HUDEP-2 (cell line): ENCODE results near the gene CNIH4.
A peak's percentile ranks its signal among the peaks of the same experiment; 100 is the strongest.
"Not testable (repeated sequence)": the region's sequence is repeated elsewhere in the genome, so short reads cannot be mapped to it uniquely, and the experiment has no call there.

Experiments used
- DNase-seq, 76 experiments: peaks; one replicate each; lab custom pipeline; 2025; ENCODE audit not compliant: unreplicated experiment in 76 of 76; lab: John Stamatoyannopoulos, UW

The CNIH4 gene

DNA sequence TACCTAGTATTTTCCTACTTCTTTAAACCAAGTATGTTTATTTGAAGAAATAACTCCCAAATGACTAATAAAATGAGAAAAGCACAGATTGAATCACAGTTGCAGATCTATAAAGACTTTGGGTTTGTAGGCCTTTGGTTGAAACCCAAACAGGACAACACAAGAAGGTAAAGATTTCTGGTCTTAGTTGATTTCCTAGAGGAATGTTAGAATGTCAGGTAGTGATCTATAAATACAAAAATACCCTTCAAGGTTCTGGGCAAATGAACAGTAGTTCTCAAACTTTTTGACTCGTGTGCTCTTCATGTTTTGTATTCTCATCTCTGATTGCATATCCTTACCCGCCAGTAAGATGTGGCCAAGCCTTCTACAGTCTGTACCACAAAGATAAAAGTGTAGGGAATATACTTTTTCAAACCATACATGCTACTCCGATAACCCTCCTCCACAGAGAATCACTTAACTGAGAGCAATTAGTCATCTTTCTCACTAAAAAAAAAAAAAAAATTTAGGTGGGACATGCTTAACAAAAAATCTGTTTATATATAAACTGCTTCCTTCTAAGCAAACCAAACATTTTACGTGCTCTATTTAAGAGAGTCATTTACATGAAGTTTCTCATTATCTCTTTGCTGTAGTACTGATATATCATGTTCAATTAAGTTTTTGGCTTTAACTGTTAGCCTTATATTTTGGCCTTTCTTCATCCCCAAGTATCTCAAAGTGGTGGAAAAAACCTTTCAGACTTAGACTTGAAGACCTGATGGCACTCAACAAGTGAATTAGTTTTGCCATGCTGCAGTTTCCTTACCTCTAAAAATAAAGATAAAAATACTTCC is 36.0 kb downstream of the CNIH4 start:
- peak in 48 of 76 experiments; percentile 3 to 82 (median 54) for DNase-seq

DNA sequence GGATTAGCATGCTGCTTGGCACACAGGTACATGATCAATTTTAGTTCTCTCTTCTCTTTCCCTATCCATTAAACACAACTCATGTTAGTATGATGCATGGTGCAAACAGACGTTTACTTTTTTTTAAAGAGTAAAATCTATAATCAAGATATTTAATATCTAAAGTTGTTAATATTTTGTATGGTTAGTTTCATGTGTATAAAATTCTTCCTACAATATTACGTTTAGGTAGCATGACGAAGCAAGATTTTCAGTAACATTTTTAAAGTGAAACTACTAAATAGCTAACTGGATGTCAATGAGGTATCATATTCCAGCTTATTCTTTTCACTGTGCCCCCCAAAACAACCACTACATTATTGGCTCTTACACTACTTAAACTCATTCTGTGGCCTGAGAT is 36.6 kb downstream of the CNIH4 start:
- DNase-seq = no peak

DNA sequence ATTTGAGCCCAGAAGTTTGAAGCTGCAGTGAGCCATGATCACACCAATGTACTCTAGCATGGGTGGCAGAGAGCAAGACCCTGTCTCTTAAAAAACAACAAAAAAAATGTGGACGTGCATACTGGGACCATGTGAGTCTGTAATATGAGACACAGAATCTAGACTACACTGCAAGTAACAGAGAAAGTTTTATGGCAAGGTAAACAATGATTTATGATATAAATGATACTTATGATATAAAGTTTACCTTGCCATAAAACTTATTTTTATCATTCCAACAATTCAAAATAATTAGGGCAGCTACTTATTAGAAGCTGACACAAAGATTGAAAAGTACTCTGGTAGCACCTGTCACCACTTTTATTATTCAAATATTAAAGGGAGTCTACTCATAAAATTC is 43.2 kb downstream of the CNIH4 start:
- no peak for DNase-seq

DNA sequence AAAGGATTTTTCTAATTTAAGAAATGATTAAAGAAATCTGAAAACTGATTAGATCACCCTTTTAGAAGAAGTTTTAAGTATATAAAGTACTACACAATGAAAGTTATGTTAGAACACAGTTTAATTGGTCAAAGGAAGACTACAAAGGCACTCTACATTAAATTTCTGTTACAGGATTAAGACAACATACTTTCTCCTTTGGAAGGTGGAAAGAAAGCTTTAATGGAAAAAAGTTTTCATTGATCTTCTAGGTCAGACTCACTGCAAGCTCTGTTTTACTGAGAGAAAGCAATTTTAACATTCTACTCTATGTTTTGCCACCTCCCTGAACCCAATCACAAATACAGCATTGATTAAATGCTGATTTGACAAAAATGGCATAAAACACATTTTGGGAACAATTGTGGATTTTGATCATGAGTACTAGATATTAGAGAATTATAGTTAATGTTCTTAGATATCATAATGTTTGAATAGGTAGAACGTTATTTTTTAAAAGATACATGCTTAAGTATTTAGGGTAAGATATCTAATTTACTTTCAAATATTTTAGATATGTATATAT is 45.9 kb downstream of the CNIH4 start:
- no peak for DNase-seq

DNA sequence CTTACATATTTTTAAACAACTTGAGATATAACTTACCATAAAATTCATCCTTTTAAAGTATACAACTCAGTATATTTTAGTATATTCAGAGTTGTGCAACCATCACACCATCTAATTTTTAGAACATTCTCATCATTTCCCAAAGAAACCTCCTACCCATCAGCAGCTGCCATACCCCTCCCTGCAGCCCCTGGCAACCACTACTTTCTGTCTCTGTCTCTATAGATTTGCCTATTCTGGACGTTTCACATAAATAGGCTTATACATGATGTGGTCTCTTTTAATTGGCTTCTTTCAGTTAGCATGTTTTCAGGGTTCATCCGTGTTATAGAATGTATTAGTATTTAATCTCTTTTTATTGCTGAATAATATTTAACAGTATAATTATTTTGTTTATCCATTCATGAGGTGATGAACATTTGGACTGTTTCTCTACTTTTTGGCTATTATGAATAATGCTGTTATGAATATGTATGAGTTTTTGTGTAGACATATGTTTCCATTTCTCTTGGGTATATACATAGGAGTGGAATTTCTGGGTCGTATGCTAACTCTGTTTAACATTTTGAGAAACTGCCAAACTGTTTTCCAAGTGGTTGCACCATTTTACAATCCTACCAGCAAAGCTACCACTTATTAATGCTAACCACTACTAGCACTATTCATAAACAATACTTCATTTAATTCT is 48.4 kb downstream of the CNIH4 start:
- no peak for DNase-seq

DNA sequence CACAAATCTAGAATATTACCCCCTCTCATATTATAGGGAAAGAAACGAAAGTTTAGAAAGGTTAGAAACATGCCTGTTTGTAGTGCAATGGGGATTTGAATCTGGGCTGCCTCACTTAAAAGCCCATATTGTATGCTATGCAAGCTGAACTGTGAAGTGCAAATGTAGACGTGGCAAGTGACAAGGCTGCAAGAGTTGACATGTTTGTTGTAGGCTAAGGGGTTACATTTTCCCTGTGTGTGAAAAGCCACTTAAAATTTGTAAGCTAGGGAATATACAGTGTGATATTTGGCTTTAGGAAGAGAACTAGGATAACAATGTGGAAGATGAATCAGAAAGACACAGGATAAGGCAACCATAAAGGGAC is 48.9 kb downstream of the CNIH4 start:
- DNase-seq = no peak

DNA sequence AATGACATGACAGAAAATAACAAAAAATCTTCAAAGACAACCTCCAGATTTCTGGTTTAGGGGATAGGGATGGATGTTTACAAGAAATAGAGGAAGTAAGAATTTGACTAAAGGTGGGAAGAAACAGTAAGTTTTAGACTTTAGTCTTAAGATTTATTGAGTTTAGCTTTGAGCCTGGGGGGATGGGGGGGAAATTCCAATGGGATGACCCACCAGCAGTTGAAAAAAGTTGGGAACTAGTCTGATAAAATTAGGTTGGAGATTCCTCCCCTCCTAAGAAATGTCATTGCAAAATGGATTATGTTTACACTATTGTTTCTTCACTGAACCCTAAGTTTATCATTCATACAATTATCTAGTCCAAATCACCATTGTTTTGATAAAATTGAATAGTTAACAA is 49.5 kb downstream of the CNIH4 start:
- DNase-seq = no peak

DNA sequence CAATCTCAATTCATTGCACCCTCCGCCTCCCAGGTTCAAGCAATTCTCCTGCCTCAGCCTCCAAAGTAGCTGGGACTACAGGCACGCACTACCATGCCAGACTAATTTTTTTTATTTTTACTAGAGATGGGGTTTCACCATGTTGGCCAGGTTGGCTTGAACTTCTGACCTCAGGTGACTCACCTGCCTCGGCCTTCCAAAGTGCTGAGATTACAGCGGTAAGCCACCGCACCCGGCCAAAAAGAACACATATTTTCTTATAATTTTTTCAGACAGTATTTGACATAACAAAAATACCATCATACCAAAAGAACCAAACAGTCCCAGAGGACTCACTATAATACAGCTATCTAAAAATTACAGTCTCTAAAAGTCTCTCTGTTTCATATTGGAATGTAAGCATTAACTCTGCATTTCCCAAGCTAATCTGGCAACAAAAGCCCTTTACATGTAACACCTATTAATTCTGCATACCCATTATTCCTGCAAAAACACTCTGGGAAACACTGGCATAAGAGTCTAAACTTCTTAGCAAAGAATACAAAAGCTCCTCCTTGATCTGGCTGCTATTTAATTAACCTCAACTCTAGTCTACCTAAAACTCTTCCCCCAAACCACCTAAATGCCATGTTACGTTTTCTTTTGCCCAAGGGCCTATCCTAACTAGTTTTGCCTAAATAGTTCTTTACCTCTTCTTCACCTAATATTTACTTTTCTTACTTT is 51.1 kb downstream of the CNIH4 start:
- no peak for DNase-seq

DNA sequence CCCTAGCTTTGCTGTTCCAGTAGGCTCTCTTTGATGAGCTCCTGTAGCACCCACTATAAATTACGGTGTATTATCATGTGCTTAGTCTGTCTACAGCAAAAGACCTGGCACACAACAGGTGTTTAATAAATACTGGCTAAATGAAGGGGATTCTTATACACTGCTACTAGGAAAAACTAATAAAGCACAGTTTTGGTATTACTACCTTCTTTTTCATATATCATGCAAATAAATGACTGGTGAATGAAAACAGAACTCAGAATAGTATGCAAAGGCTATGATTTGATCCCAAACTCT is 51.6 kb downstream of the CNIH4 start:
- DNase-seq = no peak

DNA sequence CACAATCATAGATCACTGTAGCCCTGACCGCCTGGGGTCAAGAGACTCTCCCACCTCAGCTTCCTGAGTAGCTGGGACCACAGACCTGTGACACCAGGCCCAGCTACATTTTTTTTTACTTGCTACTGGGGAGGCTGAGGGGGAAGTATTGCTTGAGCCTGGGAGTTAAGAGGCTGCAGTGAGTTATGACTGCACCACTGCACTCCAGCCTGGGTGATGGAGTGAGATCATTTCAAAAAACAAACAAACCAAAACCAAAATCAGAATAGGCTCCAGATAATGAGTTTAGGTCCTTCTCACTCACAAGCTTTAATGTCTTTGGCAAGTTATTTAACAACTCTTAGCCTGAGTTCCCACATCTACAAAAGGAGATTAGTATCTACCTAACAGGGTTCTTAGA is 55.1 kb downstream of the CNIH4 start:
- no peak for DNase-seq

DNA sequence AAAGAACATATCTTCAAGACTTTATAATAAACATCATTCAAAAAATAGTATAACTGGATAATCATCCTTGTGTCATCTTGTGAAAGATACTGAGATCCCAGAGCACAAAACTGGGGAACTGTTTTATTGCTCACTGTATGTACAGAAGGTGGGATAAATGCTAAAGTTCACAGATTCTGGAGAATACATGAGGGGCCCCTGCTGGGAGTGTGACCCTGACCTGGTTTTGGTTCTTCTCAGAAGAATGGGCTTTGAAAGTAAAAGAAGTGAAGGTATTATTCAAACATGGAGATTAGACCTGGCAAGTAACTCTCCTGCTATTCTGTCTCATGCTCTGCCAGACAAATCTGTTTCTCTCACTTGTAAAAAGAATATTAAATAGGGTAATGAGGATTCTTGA is 63.4 kb downstream of the CNIH4 start:
- no peak for DNase-seq

DNA sequence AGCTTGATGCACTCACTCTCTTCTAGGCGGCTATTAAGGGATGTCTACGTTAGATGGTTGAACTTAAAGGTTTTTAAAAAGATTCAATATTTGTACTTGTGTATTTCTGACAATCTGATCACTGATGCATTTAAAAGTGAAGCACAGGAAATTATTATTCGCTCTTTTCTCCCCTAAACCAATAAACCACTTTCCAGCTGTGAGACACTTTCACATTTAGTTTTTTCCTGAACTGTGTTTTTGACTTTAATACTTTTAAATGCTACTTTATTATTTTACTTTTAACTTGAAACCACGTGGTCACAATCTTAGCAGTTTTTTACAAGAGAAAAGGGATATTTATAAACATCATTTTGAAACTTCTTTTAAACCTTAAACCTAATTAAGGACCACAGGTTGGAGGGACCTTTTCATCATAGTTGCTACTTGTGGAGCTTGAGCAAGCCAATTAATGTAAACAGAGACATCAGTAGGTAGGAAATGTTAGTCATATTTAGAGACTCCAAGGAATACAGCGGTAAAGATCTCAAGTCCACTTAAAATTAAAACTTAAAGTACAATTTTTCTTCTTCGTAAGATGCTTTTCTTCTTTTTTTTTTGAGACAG is 68.7 kb downstream of the CNIH4 start:
- DNase-seq = no peak

DNA sequence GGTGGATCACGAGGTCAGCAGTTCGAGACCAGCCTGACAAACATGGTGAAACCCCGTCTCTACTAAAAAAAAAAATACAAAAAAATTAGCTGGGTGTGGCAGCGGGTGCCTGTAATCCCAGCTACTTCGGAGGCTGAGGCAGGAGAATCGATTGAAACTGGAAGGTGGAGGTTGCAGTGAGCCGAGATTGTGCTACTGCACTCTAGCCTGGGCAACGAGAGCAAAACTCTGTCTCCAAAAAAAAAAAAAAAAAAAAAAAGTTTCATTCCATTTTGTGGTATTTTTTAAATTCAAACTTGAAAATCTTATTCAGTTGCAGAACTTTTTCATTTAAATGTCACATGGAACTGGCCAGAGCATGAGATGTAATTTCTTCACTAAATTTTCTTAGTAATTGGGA is 70.2 kb downstream of the CNIH4 start:
- DNase-seq = not testable (repeated sequence)

DNA sequence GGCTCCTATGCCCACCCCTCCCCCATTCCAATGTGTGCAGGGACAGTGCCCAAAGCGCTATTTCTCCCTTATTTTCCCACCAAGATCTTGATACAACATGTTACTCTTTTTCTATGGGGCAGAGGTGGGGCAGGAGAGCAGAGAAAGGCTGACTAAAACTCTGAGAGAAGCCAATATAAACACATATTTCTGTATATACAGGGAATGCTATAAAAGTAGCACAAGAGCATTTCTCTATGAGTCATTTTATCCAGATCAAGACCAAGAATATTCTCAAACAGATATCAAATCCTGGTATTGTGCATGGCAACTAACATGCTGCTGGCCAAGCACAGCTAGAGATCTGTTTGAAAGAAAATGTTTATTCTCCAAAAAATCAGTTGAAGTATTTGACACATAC is 70.7 kb downstream of the CNIH4 start:
- DNase-seq = peak in 2 of 76 experiments; percentile 2 to 6

DNA sequence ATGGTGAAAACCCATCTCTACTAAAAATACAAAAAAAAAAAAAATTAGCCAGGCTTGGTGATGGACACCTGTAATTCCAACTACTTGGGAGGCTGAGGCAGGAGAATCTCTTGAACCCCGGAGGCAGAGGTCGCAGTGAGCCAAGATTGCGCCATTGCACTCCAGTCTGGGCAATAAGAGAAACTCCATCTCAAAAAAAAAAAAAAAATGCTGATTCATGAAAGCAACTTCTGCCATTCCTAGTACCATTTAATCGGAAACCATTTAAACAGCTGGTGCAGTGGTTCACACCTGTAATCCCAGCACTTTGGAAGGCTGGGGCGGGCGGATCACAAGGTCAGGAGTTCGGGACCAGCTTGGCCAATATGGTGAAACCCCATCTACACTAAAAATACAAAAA is 72.0 kb downstream of the CNIH4 start:
- not testable (repeated sequence) for DNase-seq
